ENCODE results near the gene SEMA4D. TPM values are rescaled to one million over a fixed set of nuclear protein-coding genes. Genes with fewer than 3 reads are reported as not detected.

SEMA4D gene, protein sequence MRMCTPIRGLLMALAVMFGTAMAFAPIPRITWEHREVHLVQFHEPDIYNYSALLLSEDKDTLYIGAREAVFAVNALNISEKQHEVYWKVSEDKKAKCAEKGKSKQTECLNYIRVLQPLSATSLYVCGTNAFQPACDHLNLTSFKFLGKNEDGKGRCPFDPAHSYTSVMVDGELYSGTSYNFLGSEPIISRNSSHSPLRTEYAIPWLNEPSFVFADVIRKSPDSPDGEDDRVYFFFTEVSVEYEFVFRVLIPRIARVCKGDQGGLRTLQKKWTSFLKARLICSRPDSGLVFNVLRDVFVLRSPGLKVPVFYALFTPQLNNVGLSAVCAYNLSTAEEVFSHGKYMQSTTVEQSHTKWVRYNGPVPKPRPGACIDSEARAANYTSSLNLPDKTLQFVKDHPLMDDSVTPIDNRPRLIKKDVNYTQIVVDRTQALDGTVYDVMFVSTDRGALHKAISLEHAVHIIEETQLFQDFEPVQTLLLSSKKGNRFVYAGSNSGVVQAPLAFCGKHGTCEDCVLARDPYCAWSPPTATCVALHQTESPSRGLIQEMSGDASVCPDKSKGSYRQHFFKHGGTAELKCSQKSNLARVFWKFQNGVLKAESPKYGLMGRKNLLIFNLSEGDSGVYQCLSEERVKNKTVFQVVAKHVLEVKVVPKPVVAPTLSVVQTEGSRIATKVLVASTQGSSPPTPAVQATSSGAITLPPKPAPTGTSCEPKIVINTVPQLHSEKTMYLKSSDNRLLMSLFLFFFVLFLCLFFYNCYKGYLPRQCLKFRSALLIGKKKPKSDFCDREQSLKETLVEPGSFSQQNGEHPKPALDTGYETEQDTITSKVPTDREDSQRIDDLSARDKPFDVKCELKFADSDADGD
- 6.2 and 8.7 TPM in 2 replicates for total RNA-seq (2011; cell fraction: chromatin; rRNA removed; ENCODE audit: low replicate concordance)
- 4.2 and 8.3 TPM in 2 replicates for total RNA-seq (2011; cell fraction: nucleolus; rRNA removed)
- total RNA-seq (2011; cell fraction: nucleoplasm; rRNA removed): 5.5 and 5.9 TPM in 2 replicates
- total RNA-seq (2014; rRNA removed): 2.3 and 2.5 TPM in 2 replicates
- 1.4 and 1.8 TPM in 2 replicates for total RNA-seq (2014; rRNA removed; fragmentation: Illumina TruSeq; extraction: Trizol)
- total RNA-seq (2015; rRNA removed; fragmentation: Illumina TruSeq; extraction: Trizol): 1.4 and 1.8 TPM in 2 replicates
- 4.7 and 5.1 TPM in 2 replicates for total RNA-seq (2021)
- 0.64 and 0.68 TPM in 2 replicates for polyA plus RNA-seq (2011; rRNA removed)
- 0.46 and 1.0 TPM in 2 replicates for polyA plus RNA-seq (2011; cell fraction: cytosol; rRNA removed)
- 2.3 and 5.1 TPM in 2 replicates for polyA plus RNA-seq (2011; cell fraction: nucleus; rRNA removed)
- 1.7 and 2.5 TPM in 2 replicates for polyA plus RNA-seq (2012)
- polyA plus RNA-seq (2014; fragmentation: Illumina TruSeq; extraction: Trizol): 1.9 and 2.7 TPM in 2 replicates
- polyA plus RNA-seq (2014; fragmentation: Nextera tagmentation; extraction: Ambion mirVana): under 1 TPM; 0.38 to 0.45 TPM
- 1.3 and 1.9 TPM in 2 replicates for polyA plus RNA-seq (2014; rRNA removed)
- polyA minus RNA-seq (2011; rRNA and poly(A)+ RNA removed): 0.99 and 1.4 TPM in 2 replicates
- 1.7 TPM in 1 of 2 replicates, not detected in the other for polyA minus RNA-seq (2011; cell fraction: cytosol; rRNA and poly(A)+ RNA removed)
- polyA minus RNA-seq (2011; cell fraction: nucleus; rRNA and poly(A)+ RNA removed): 2.4 and 5.3 TPM in 2 replicates
- Bru-seq, nascent RNA: percentile 44 among the genes with signal in this experiment
- BruChase-seq, experiment 1, labeled RNA remaining after a 2-hour chase: percentile 32 among the genes with signal in this experiment
- BruChase-seq, experiment 2, labeled RNA remaining after a 6-hour chase: percentile 34 among the genes with signal in this experiment
- long read RNA-seq, experiment 1, partial matches to known transcripts: 0 of 4 reads
- long read RNA-seq, experiment 1, other reads (novel, unspliced or antisense): 4 of 4 reads
- long read RNA-seq, experiment 2, partial matches to known transcripts: 0 of 1 reads
- long read RNA-seq, experiment 2, other reads (novel, unspliced or antisense): 1 of 1 reads
- long read RNA-seq, experiment 3: 0 reads

DNA sequence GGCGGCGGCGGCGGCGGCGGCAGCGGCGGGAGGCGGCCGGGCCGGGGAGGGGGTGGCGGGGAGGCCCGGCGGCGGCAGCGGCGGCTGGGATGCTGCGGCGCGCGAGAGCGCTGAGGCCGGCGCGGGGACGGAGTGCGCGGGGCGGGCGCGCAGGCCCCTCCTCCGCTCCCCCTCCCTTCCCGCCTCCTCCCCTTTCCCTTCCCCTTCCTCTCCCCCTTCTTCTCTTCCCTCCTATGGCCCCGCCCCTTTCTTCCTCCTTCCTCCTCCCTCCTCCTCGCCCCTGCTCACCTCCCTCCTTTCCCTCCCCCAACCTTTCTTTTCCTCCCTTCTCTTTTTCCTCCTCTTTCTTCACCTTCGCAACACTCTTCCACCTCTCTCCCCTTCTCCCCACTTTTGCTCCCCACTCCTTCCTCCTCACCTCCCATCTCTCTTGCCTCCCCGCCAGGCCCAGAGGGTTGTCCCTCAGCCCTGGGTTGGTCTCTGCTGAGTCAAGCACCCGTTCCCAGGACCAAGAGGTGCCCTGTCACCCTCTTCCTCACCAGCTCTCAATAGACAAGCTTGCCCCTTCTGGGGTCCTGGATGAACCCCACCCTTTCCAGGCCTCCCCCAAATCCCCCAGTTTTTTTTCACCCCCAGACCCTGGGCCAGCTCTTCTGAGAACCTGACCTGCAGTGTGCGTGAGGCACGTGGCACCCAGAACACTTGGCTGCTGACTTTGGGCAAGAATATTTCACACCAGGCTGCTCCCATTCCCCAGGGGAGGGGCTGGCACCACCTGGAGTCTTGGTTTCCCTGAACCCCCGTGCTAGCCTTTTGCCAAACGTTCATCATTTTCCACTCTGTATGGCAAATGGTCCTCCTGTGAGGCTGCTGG lies at the start of gene SEMA4D:
SEMA4D (minus strand) TSS at position 136 of the 874 bp plus-strand sequence. CDS start 92,657 bp downstream, outside the sequence.
- no TSS peak for BruUV-seq (replicated peaks)
- TF ChIP-seq ZNF408 (CRISPR knock-in tag; IDR thresholded peaks at IDR 0.05; ENCODE audit: low read depth) (no peak), STAT5A (IDR thresholded peaks at IDR 0.05; ENCODE audit: borderline replicate concordance, low read length) (no peak), TAF7 (tag; IDR thresholded peaks at IDR 0.05) (no peak), WHSC1 (IDR thresholded peaks at IDR 0.05; ENCODE audit: low read length) (no peak), NCOA1 (IDR thresholded peaks at IDR 0.05; ENCODE audit: low read depth) (no peak)
- TF ChIP-seq, protein P1, sequence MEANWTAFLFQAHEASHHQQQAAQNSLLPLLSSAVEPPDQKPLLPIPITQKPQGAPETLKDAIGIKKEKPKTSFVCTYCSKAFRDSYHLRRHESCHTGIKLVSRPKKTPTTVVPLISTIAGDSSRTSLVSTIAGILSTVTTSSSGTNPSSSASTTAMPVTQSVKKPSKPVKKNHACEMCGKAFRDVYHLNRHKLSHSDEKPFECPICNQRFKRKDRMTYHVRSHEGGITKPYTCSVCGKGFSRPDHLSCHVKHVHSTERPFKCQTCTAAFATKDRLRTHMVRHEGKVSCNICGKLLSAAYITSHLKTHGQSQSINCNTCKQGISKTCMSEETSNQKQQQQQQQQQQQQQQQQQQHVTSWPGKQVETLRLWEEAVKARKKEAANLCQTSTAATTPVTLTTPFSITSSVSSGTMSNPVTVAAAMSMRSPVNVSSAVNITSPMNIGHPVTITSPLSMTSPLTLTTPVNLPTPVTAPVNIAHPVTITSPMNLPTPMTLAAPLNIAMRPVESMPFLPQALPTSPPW (CRISPR knock-in tag; IDR thresholded peaks at IDR 0.05): peak; percentile 51
- TF ChIP-seq, protein P2, sequence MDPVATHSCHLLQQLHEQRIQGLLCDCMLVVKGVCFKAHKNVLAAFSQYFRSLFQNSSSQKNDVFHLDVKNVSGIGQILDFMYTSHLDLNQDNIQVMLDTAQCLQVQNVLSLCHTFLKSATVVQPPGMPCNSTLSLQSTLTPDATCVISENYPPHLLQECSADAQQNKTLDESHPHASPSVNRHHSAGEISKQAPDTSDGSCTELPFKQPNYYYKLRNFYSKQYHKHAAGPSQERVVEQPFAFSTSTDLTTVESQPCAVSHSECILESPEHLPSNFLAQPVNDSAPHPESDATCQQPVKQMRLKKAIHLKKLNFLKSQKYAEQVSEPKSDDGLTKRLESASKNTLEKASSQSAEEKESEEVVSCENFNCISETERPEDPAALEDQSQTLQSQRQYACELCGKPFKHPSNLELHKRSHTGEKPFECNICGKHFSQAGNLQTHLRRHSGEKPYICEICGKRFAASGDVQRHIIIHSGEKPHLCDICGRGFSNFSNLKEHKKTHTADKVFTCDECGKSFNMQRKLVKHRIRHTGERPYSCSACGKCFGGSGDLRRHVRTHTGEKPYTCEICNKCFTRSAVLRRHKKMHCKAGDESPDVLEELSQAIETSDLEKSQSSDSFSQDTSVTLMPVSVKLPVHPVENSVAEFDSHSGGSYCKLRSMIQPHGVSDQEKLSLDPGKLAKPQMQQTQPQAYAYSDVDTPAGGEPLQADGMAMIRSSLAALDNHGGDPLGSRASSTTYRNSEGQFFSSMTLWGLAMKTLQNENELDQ (CRISPR knock-in tag; IDR thresholded peaks at IDR 0.05; ENCODE audit: borderline replicate concordance): no peak
- TF ChIP-seq, protein P3, sequence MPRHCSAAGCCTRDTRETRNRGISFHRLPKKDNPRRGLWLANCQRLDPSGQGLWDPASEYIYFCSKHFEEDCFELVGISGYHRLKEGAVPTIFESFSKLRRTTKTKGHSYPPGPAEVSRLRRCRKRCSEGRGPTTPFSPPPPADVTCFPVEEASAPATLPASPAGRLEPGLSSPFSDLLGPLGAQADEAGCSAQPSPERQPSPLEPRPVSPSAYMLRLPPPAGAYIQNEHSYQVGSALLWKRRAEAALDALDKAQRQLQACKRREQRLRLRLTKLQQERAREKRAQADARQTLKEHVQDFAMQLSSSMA (CRISPR knock-in tag; IDR thresholded peaks at IDR 0.05): no peak

More for the DNA sequence above, at the start of gene SEMA4D:
- H3K27ac ChIP-seq (ENCODE audit: extremely low read depth, low read depth, low read length): no peak within 1 kb of the TSS
- 21% methylated on average over 6 of the region's 42 CpGs for WGBS (ENCODE audit: insufficient coverage, low coverage, missing lambda C conversion rate)
- H3K79me2 ChIP-seq (ENCODE audit: control insufficient read depth, insufficient read depth, low read length): no peaks in the 10 kb centered on the region
- H3K4me1 ChIP-seq (replicated peaks in 1 of 2; ENCODE audit: control insufficient read depth in 2 of 2, insufficient read depth in 2 of 2, low read length in 2 of 2): peaks cover 0 to 7% of the 10 kb centered on the region in 2 experiments; a peak in 2 of 5 replicates
- no peaks in the 10 kb centered on the region for H3K9me3 ChIP-seq (replicated peaks; ENCODE audit: control insufficient read depth, insufficient read depth, low read depth, low read length)
- in situ Hi-C loops (cut with MboI): no loop called here
- H2AFZ ChIP-seq (ENCODE audit: low read depth, low read length): no peak within 1 kb of the TSS
- ChIA-PET CTCF (ENCODE audit: low intra/inter-chr PET ratio) (no interaction called here), POLR2A (no interaction called here)
- no peak within 1 kb of the TSS for H3K4me2 ChIP-seq (ENCODE audit: insufficient read depth, low read length)
- intact Hi-C loops (cut with micrococcal nuclease): no loop called here
- ATAC-seq (peak; percentile 72), FAIRE-seq (no peak), DNase-seq (ENCODE audit: extremely low read depth in 1 of 4, low spot score in 3 of 4) (peak; percentile 54 to 77 (median 69))
- H3K9me1 ChIP-seq (ENCODE audit: control insufficient read depth, insufficient read depth, low read length): no peaks in the 10 kb centered on the region
- H3K36me3 ChIP-seq (ENCODE audit: control insufficient read depth, insufficient read depth, low read length): no peaks in the 10 kb centered on the region
- H3K4me3 ChIP-seq: no peak within 1 kb of the TSS
- H4K20me1 ChIP-seq (replicated peaks; ENCODE audit: control insufficient read depth, insufficient read depth, low read length): no peaks in the 10 kb centered on the region
- no peak within 1 kb of the TSS; a peak in 1 of 4 replicates for H3K9ac ChIP-seq (ENCODE audit: insufficient read depth in 1 of 2, low read depth in 2 of 2, low read length in 2 of 2)
- peaks cover 0 to 43% of the 10 kb centered on the region in 2 experiments; a peak in 3 of 5 replicates for H3K27me3 ChIP-seq (ENCODE audit: control insufficient read depth in 2 of 2, insufficient read depth in 2 of 2, low read length in 2 of 2)

All from K562 (cell line).